Posterior vena cava (tissue), 2 donors: ENCODE measurements around the gene PKD1L1. TPM values are rescaled to one million over a fixed set of nuclear protein-coding genes. Genes with fewer than 3 reads are reported as not detected.
"Not testable (repeated sequence)": the region's sequence is repeated elsewhere in the genome, so short reads cannot be mapped to it uniquely, and the experiment has no call there.

Experiments
- DNase-seq: peaks from one replicate; pipeline ENCODE4 v3.0.0-alpha.2; 2020; ENCODE audit warnings: low spot score
- intact Hi-C, 2 donors: fragments of 100-400 bp; cut with DNase I; formaldehyde crosslinking; loops; one replicate each; pipeline versions ENCODE4 v1.14.1 to v1.14.2; 2022 to 2023
- total RNA-seq, 2 donors: library from RNA; stranded (reverse); fragmentation: NEBNext Ultra II Directional; extraction: Animal tissue kit (Norgen Biotek cat#: 25700); gene quantifications; one replicate each; pipeline ENCODE4 v1.2.1, GENCODE V29; 2021
- donor health status: DM: yes; HTN: yes; CAD: no.
- donor health status: DM: yes; HTN: yes; CAD: no.

The PKD1L1 gene
- total RNA-seq, 2 donors from 2014 or later, result 0.88 to 0.90 TPM

GRCh38 chr7:47965456-47965855 lies 17.2 kb upstream of the PKD1L1 start:
- no peak for DNase-seq
- intact Hi-C loops, result no loop called here

- intact Hi-C loops, result no loop called here
These were observed 14.0 kb upstream of the PKD1L1 start for GRCh38 chr7:47962262-47962661.

GRCh38 chr7:47957156-47957555 lies 8.9 kb upstream of the PKD1L1 start:
- no peak for DNase-seq
- intact Hi-C loops, result no loop called here

More at GRCh38 chr7:47962262-47962661, 14.0 kb upstream of the PKD1L1 start:
- DNase-seq, result no peak

GRCh38 chr7:47956220-47956619 lies 8.0 kb upstream of the PKD1L1 start:
- intact Hi-C loops, result no loop called here
- DNase-seq, result no peak

GRCh38 chr7:47954231-47954911 lies 6.1 kb upstream of the PKD1L1 start:
- DNase-seq, result no peak
- intact Hi-C loops, result no loop called here

GRCh38 chr7:47953822-47954221 lies 5.6 kb upstream of the PKD1L1 start:
- DNase-seq, result no peak
- intact Hi-C loops, result no loop called here

- intact Hi-C loops, result no loop called here
- DNase-seq, result no peak
These were observed 4.0 kb upstream of the PKD1L1 start for GRCh38 chr7:47952224-47952623.

GRCh38 chr7:47951374-47951773 lies 3.1 kb upstream of the PKD1L1 start:
- intact Hi-C loops, result no loop called here
- no peak for DNase-seq

- no peak for DNase-seq
- intact Hi-C loops, result no loop called here
These were observed 2.4 kb upstream of the PKD1L1 start for GRCh38 chr7:47950714-47951113.

GRCh38 chr7:47949703-47950102 lies 1.4 kb upstream of the PKD1L1 start:
- intact Hi-C loops, result loop anchor here (5.0 to 10.0 kb wide), 2 partner anchors 155 to 158 kb away; no protein-coding TSS in a partner anchor
- no peak for DNase-seq

GRCh38 chr7:47947355-47947749 lies 914 bp downstream of the PKD1L1 start:
- intact Hi-C loops, result loop anchor here (5.0 to 10.0 kb wide), 2 partner anchors 157 to 160 kb away; no protein-coding TSS in a partner anchor
- DNase-seq, result no peak

- no peak for DNase-seq
- intact Hi-C loops, result loop anchor here (5.0 to 10.0 kb wide), 2 partner anchors 158 to 161 kb away; no protein-coding TSS in a partner anchor
These were observed 1.5 kb downstream of the PKD1L1 start for GRCh38 chr7:47946581-47947354.

- intact Hi-C loops, result loop anchor here (5.0 to 10.0 kb wide), 2 partner anchors 159 to 162 kb away; no protein-coding TSS in a partner anchor
- DNase-seq, result peak; percentile 92
These were observed 2.8 kb downstream of the PKD1L1 start for GRCh38 chr7:47945261-47946015.

- intact Hi-C loops, result loop anchor here (5.0 to 10.0 kb wide), 2 partner anchors 160 to 163 kb away; no protein-coding TSS in a partner anchor
These were observed 3.6 kb downstream of the PKD1L1 start for GRCh38 chr7:47944536-47945260.

GRCh38 chr7:47943676-47944474 lies 4.4 kb downstream of the PKD1L1 start:
- DNase-seq, result no peak
- intact Hi-C loops, result loop anchor here in 1 of 2 donors (10.0 kb wide), 1 partner anchor 161 kb away; no protein-coding TSS in a partner anchor

More at GRCh38 chr7:47944536-47945260, 3.6 kb downstream of the PKD1L1 start:
- no peak for DNase-seq

GRCh38 chr7:47942651-47943050 lies 5.6 kb downstream of the PKD1L1 start:
- intact Hi-C loops, result loop anchor here in 1 of 2 donors (10.0 kb wide), 1 partner anchor 162 kb away; no protein-coding TSS in a partner anchor
- DNase-seq, result not testable (repeated sequence)

- intact Hi-C loops, result loop anchor here in 1 of 2 donors (10.0 kb wide), 1 partner anchor 163 kb away; no protein-coding TSS in a partner anchor
These were observed 6.1 kb downstream of the PKD1L1 start for GRCh38 chr7:47942132-47942531.

More at GRCh38 chr7:47942132-47942531, 6.1 kb downstream of the PKD1L1 start:
- DNase-seq, result no peak
